NT2/D1 (cell line): ENCODE data around the gene SLC1A1.

Experiments
- DNase-seq: peaks from one replicate; pipeline ENCODE4 v3.0.0-alpha.2; 2011; ENCODE audit warnings: low read depth, low spot score
- H3K27me3 ChIP-seq: 2 replicates; pipeline ENCODE4 v1.6.0; 2011; ENCODE audit warnings: mild to moderate bottlenecking; ENCODE audit not compliant: insufficient read length, insufficient read depth
- H3K36me3 ChIP-seq: 2 replicates; pipeline ENCODE4 v1.6.1; 2011; ENCODE audit warnings: mild to moderate bottlenecking, low read length, mixed read lengths; ENCODE audit not compliant: insufficient read depth, insufficient read length
- H3K4me1 ChIP-seq: 2 replicates; pipeline ENCODE4 v1.5.1; 2011; ENCODE audit not compliant: insufficient read depth, insufficient read length
- H3K4me3 ChIP-seq: 2 replicates; pipeline ENCODE4 v1.5.1; 2011; ENCODE audit warnings: low read depth; ENCODE audit not compliant: insufficient read length
- H3K9ac ChIP-seq: 2 replicates; pipeline ENCODE4 v1.6.0; 2011; ENCODE audit warnings: low read depth; ENCODE audit not compliant: insufficient read length
- H3K9me3 ChIP-seq: 2 replicates; pipeline ENCODE4 v1.5.1; 2011; ENCODE audit warnings: mild to moderate bottlenecking, low read length; ENCODE audit not compliant: insufficient read depth
- SUZ12 ChIP-seq: IDR thresholded peaks from 2 replicates; pipeline ENCODE4 v1.6.1; 2011; ENCODE audit not compliant: insufficient read length, insufficient read depth; ENCODE audit errors: extremely low read depth
- YY1 ChIP-seq: IDR thresholded peaks from 2 replicates; pipeline ENCODE4 v1.6.1; 2011; ENCODE audit not compliant: insufficient read length, insufficient read depth
- ZNF274 ChIP-seq: IDR thresholded peaks from 2 replicates; pipeline ENCODE4 v1.6.1; 2011; ENCODE audit warnings: mild to moderate bottlenecking, low read depth, low read length

Gene SLC1A1

DNA sequence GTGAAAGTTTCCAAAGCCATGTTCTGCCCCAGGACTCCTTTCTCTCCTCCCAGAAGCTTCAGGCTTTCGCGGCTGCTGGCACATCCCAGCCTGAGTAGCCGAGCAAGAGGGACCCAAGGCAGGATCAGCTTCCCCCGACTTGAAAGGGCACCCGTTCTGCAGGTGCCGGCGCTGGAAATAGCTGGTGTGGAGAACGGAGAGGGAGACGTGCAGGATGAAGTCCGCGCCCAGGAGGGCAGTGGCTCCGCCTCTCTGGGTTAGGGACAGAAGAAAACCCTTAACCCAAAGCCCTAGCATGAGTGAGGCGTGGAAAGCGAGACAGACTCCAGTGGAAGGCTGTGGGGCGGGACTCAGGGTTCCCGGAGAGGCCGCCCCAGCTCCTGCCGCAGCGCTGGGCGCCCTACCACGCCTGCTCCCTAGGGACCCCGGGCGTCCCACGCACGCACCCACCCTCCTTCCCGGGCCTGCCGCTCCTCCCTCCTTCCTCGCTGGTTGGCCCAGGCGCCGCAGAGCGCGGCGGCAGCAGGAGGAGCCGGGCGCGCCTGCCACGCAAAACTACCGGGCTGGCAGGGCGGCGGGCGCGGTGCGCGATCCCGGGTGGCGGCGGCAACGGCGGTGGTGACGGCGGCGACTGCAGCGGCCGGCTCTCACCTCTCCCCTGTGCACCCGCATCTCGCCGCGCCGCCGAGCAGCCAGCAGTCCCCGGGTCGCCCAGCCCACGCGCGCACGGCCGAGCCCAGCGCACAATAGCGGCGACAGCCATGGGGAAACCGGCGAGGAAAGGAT is at the start of gene SLC1A1:
Gene SLC1A1, plus strand, starts transcription at position 550 of the 786 bp plus-strand sequence. Its CDS starts 212 bp downstream, at position 762.
- TF ChIP-seq YY1 (no peak), SUZ12 (no peak), ZNF274 (no peak)
- Histone ChIP-seq H3K9me3 (no peaks in the 10 kb centered on the region), H3K9ac (peak within 1 kb of the TSS; percentile 79), H3K4me1 (peaks cover 4% of the 10 kb centered on the region), H3K4me3 (peak within 1 kb of the TSS; percentile 65), H3K27me3 (peaks cover 42% of the 10 kb centered on the region), H3K36me3 (no peaks in the 10 kb centered on the region)
- DNase-seq: peak; percentile 28

- Histone ChIP-seq H3K9me3 (peaks cover 12% of the 10 kb centered on the region), H3K4me1 (no peaks in the 10 kb centered on the region), H3K36me3 (no peaks in the 10 kb centered on the region), H3K27me3 (no peaks in the 10 kb centered on the region), H3K9ac (no peak overlapping the region), H3K4me3 (no peak overlapping the region)
- TF ChIP-seq ZNF274 (no peak), YY1 (no peak), SUZ12 (no peak)
- DNase-seq: no peak
These were observed 47.5 kb upstream of the SLC1A1 start for GRCh38 chr9:4442806-4443205.

DNA sequence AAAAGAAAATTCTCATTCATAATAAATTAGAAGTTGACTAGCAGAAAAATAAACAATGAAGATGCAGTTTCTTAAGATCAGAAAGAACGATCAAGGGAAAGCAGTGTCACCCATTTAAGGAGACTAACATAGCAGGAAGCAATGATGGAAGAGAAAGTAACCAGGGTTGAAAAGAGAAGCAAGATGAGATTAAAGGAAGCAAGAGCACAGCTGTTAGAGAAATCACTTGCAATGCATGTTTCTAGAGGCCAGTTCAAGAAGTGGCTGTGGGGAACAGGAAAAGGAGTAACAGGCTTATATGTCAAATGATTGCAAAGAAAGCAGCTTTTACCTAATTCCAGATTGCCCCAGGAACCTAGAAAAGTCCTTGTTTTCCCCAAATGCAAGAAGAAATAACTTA is 46.8 kb upstream of the SLC1A1 start:
- no peak overlapping the region for H3K9ac ChIP-seq
- H3K27me3 ChIP-seq: no peaks in the 10 kb centered on the region
- no peak overlapping the region for H3K4me3 ChIP-seq
- H3K4me1 ChIP-seq: no peaks in the 10 kb centered on the region
- H3K9me3 ChIP-seq: peaks cover 16% of the 10 kb centered on the region
- no peaks in the 10 kb centered on the region for H3K36me3 ChIP-seq
- TF ChIP-seq YY1: no peak
- no peak for DNase-seq

- H3K36me3 ChIP-seq: no peaks in the 10 kb centered on the region
- no peak overlapping the region for H3K9ac ChIP-seq
- no peak overlapping the region for H3K4me3 ChIP-seq
- DNase-seq: no peak
- peaks cover 8% of the 10 kb centered on the region for H3K9me3 ChIP-seq
- no peaks in the 10 kb centered on the region for H3K4me1 ChIP-seq
- no peaks in the 10 kb centered on the region for H3K27me3 ChIP-seq
- TF ChIP-seq YY1: no peak
- no peak for TF ChIP-seq ZNF274
- TF ChIP-seq SUZ12: no peak
These were observed 28.8 kb upstream of the SLC1A1 start for GRCh38 chr9:4461437-4461836.

DNA sequence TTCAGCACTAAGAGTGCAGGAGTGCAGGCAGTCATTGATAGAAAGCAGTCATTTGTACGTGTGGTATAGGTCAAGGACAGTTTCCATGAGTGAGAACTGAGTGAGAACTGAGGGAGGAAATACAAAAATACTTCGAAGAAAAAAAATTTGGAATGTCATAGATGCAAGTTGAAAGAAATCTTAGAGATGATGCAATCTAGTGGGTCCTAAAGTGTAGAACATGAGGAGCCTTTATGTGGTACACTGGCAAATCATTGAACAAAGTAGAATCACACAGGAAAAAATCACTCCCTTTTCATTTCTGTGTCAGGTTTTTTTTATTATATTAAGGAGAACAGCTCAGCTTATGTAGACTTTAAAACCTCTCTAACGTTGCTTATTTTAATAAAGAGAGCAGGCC is 26.4 kb upstream of the SLC1A1 start:
- Histone ChIP-seq H3K36me3 (no peaks in the 10 kb centered on the region), H3K27me3 (no peaks in the 10 kb centered on the region), H3K4me1 (no peaks in the 10 kb centered on the region), H3K9me3 (peaks cover 13% of the 10 kb centered on the region), H3K4me3 (no peak overlapping the region), H3K9ac (no peak overlapping the region)
- TF ChIP-seq YY1 (no peak), ZNF274 (no peak), SUZ12 (no peak)
- no peak for DNase-seq

- Histone ChIP-seq H3K27me3 (no peaks in the 10 kb centered on the region), H3K4me1 (no peaks in the 10 kb centered on the region), H3K36me3 (no peaks in the 10 kb centered on the region), H3K9ac (no peak overlapping the region), H3K4me3 (no peak overlapping the region), H3K9me3 (peaks cover 13% of the 10 kb centered on the region)
- no peak for DNase-seq
- no peak for TF ChIP-seq YY1
- no peak for TF ChIP-seq SUZ12
- no peak for TF ChIP-seq ZNF274
These were observed 25.3 kb upstream of the SLC1A1 start for GRCh38 chr9:4464911-4465513.

- H3K4me1 ChIP-seq: no peaks in the 10 kb centered on the region
- H3K36me3 ChIP-seq: no peaks in the 10 kb centered on the region
- H3K9me3 ChIP-seq: peaks cover 13% of the 10 kb centered on the region
- H3K9ac ChIP-seq: no peak overlapping the region
- no peaks in the 10 kb centered on the region for H3K27me3 ChIP-seq
- no peak overlapping the region for H3K4me3 ChIP-seq
- TF ChIP-seq SUZ12 (no peak), ZNF274 (no peak), YY1 (no peak)
- DNase-seq: no peak
These were observed 24.4 kb upstream of the SLC1A1 start for GRCh38 chr9:4465910-4466309.

DNA sequence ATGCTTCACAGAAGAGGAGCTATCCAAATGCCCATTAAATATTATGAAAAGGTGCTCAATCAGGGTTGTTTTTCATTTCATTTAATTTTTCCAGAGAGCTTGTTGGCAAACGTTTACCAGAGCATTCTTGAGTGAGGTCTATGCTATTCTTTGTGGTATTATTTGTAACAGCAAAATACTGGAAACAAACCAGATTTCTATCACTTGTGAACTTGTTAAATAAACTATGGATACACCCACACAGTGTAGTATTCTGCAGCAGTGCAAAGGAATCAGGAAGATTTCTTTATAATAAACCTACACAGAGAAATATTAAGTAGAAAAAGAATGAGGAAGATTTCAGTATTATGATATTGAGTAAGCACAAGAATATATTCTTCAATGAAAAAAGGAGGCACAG is 15.0 kb upstream of the SLC1A1 start:
- no peak overlapping the region for H3K9ac ChIP-seq
- H3K4me3 ChIP-seq: no peak overlapping the region
- H3K27me3 ChIP-seq: no peaks in the 10 kb centered on the region
- no peaks in the 10 kb centered on the region for H3K36me3 ChIP-seq
- DNase-seq: no peak
- H3K4me1 ChIP-seq: no peaks in the 10 kb centered on the region
- TF ChIP-seq ZNF274: no peak
- TF ChIP-seq YY1: no peak
- TF ChIP-seq SUZ12: no peak
- no peaks in the 10 kb centered on the region for H3K9me3 ChIP-seq
